OCI-LY7 (cell line): ENCODE measurements around the gene IPO4.

Source experiments
- EZH2phosphoT487 ChIP-seq: fragments of 200-600 bp; sonication (generic); IDR thresholded peaks from 2 replicates; pipeline ENCODE4 v1.6.1; 2018; ENCODE audit warnings: low read depth, borderline replicate concordance, mild to moderate bottlenecking, mixed run types, antibody characterized with exemption, low read length, moderate library complexity, mixed read lengths
- TF ChIP-seq, protein P1 (sequence below): fragments of 200-600 bp; sonication (generic); conservative IDR thresholded peaks from 2 replicates; pipeline ENCODE4 v1.5.1; 2014; ENCODE audit warnings: mild to moderate bottlenecking, antibody characterized with exemption, low read length, moderate library complexity, mixed read lengths

DNA sequence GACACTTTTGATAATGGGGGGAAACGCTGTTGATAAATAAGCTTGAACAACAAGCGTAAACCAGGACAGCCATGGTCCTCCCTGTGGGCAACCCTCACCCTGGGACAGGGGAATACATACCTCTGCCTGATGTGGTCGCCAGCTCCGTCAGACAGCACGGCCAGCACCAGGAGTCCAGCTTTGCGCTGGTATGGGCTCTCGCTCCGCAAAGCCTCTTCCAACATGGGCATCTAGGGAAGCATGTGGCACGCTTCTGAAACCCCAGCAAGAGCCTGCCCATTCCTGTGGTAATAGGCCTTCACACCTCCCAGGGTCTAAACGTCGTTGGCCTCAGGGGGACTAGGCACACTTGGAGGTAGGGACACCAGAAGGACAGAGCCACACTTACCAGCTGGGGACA, 2.9 kb downstream of the IPO4 start:
- TF ChIP-seq, protein P1, sequence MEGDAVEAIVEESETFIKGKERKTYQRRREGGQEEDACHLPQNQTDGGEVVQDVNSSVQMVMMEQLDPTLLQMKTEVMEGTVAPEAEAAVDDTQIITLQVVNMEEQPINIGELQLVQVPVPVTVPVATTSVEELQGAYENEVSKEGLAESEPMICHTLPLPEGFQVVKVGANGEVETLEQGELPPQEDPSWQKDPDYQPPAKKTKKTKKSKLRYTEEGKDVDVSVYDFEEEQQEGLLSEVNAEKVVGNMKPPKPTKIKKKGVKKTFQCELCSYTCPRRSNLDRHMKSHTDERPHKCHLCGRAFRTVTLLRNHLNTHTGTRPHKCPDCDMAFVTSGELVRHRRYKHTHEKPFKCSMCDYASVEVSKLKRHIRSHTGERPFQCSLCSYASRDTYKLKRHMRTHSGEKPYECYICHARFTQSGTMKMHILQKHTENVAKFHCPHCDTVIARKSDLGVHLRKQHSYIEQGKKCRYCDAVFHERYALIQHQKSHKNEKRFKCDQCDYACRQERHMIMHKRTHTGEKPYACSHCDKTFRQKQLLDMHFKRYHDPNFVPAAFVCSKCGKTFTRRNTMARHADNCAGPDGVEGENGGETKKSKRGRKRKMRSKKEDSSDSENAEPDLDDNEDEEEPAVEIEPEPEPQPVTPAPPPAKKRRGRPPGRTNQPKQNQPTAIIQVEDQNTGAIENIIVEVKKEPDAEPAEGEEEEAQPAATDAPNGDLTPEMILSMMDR, result no peak
- TF ChIP-seq EZH2phosphoT487, result no peak
